Activated effector memory CD4-positive, alpha-beta T cell treated with Interleukin-2 at 50 U/mL for 16 hours (primary cell): ENCODE measurements around the gene CSNK1A1.
A peak's percentile ranks its signal among the peaks of the same experiment; 100 is the strongest.
"Not testable (repeated sequence)": the region's sequence is repeated elsewhere in the genome, so short reads cannot be mapped to it uniquely, and the experiment has no call there.

Experiments used
- DNase-seq: peaks from one replicate; pipeline ENCODE4 v3.0.0-alpha.2; 2020

CSNK1A1 gene

GRCh38 chr5:149572170-149572569 is 20.9 kb upstream of the CSNK1A1 start:
- no peak for DNase-seq

GRCh38 chr5:149567226-149567625 is 16.0 kb upstream of the CSNK1A1 start:
- no peak for DNase-seq

- DNase-seq, result not testable (repeated sequence)
Observed at GRCh38 chr5:149564542-149565140, 13.4 kb upstream of the CSNK1A1 start.

- no peak for DNase-seq
Observed at GRCh38 chr5:149563466-149563865, 12.2 kb upstream of the CSNK1A1 start.

- no peak for DNase-seq
Observed at GRCh38 chr5:149561848-149562247, 10.6 kb upstream of the CSNK1A1 start.

- no peak for DNase-seq
Observed at GRCh38 chr5:149559706-149560105, 8.5 kb upstream of the CSNK1A1 start.

- DNase-seq, result no peak
Observed at GRCh38 chr5:149552553-149553160, 1.4 kb upstream of the CSNK1A1 start.

- no peak for DNase-seq
Observed at GRCh38 chr5:149552038-149552494, 827 bp upstream of the CSNK1A1 start.

GRCh38 chr5:149550594-149551226 is 529 bp downstream of the CSNK1A1 start:
- DNase-seq, result no peak

- no peak for DNase-seq
Observed at GRCh38 chr5:149550268-149550583, 1.0 kb downstream of the CSNK1A1 start.

GRCh38 chr5:149549461-149550267 is 1.6 kb downstream of the CSNK1A1 start:
- peak; percentile 15 for DNase-seq

GRCh38 chr5:149546974-149547373 is 4.3 kb downstream of the CSNK1A1 start:
- DNase-seq, result no peak

- DNase-seq, result no peak
Observed at GRCh38 chr5:149545327-149545726, 5.9 kb downstream of the CSNK1A1 start.

GRCh38 chr5:149544028-149544420 is 7.2 kb downstream of the CSNK1A1 start:
- no peak for DNase-seq

- DNase-seq, result no peak
Observed at GRCh38 chr5:149543361-149544027, 7.7 kb downstream of the CSNK1A1 start.

- DNase-seq, result no peak
Observed at GRCh38 chr5:149541893-149542292, 9.3 kb downstream of the CSNK1A1 start.

- DNase-seq, result no peak
Observed at GRCh38 chr5:149540089-149540488, 11.2 kb downstream of the CSNK1A1 start.

- DNase-seq, result no peak
Observed at GRCh38 chr5:149537374-149537975, 13.8 kb downstream of the CSNK1A1 start.

GRCh38 chr5:149535787-149536186 is 15.5 kb downstream of the CSNK1A1 start:
- DNase-seq, result not testable (repeated sequence)

GRCh38 chr5:149532413-149532812 is 18.8 kb downstream of the CSNK1A1 start:
- no peak for DNase-seq

GRCh38 chr5:149529463-149529862 is 21.8 kb downstream of the CSNK1A1 start:
- no peak for DNase-seq

- no peak for DNase-seq
Observed at GRCh38 chr5:149528281-149529060, 22.8 kb downstream of the CSNK1A1 start.
